ENCODE data around the gene OR2AJ1.

DNA sequence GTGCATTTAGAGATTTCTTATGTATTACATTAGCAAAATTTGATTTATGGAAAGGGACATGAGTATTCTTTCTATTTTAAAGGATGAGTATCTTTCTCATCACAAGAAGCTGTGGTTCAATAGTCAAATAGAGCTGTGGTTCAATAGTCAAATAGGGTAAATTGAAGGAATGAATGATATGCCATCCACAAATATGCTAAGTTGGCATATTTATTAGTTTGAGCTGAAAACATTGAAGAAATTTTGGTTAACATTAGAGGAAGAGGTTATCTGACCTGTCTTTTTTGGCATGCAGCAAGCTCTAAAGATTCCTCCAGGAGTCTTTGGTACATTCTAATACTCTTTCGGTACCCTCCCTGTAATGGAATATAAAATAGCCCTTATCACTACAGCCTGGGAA is 28.7 kb downstream of the OR2AJ1 start:
- TF ChIP-seq, protein P1, sequence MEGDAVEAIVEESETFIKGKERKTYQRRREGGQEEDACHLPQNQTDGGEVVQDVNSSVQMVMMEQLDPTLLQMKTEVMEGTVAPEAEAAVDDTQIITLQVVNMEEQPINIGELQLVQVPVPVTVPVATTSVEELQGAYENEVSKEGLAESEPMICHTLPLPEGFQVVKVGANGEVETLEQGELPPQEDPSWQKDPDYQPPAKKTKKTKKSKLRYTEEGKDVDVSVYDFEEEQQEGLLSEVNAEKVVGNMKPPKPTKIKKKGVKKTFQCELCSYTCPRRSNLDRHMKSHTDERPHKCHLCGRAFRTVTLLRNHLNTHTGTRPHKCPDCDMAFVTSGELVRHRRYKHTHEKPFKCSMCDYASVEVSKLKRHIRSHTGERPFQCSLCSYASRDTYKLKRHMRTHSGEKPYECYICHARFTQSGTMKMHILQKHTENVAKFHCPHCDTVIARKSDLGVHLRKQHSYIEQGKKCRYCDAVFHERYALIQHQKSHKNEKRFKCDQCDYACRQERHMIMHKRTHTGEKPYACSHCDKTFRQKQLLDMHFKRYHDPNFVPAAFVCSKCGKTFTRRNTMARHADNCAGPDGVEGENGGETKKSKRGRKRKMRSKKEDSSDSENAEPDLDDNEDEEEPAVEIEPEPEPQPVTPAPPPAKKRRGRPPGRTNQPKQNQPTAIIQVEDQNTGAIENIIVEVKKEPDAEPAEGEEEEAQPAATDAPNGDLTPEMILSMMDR (IDR thresholded peaks at IDR 0.05; ENCODE audit: insufficient read depth, low read length): no peak
- no peak for TF ChIP-seq GABPA (IDR thresholded peaks at IDR 0.05; ENCODE audit: low read depth)
- TF ChIP-seq, protein P2, sequence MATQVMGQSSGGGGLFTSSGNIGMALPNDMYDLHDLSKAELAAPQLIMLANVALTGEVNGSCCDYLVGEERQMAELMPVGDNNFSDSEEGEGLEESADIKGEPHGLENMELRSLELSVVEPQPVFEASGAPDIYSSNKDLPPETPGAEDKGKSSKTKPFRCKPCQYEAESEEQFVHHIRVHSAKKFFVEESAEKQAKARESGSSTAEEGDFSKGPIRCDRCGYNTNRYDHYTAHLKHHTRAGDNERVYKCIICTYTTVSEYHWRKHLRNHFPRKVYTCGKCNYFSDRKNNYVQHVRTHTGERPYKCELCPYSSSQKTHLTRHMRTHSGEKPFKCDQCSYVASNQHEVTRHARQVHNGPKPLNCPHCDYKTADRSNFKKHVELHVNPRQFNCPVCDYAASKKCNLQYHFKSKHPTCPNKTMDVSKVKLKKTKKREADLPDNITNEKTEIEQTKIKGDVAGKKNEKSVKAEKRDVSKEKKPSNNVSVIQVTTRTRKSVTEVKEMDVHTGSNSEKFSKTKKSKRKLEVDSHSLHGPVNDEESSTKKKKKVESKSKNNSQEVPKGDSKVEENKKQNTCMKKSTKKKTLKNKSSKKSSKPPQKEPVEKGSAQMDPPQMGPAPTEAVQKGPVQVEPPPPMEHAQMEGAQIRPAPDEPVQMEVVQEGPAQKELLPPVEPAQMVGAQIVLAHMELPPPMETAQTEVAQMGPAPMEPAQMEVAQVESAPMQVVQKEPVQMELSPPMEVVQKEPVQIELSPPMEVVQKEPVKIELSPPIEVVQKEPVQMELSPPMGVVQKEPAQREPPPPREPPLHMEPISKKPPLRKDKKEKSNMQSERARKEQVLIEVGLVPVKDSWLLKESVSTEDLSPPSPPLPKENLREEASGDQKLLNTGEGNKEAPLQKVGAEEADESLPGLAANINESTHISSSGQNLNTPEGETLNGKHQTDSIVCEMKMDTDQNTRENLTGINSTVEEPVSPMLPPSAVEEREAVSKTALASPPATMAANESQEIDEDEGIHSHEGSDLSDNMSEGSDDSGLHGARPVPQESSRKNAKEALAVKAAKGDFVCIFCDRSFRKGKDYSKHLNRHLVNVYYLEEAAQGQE (IDR thresholded peaks at IDR 0.05; ENCODE audit: insufficient replicate concordance, low read depth): no peak
- no peak for TF ChIP-seq POLR2AphosphoS5 (IDR thresholded peaks at IDR 0.05; ENCODE audit: low read depth)

All from HL-60 (cell line).